Measurements from ENCODE around the gene NKAPL. TPM values are rescaled to one million over a fixed set of nuclear protein-coding genes. Genes with fewer than 3 reads are reported as not detected.

The NKAPL gene
- total RNA-seq, 1 experiment from 2014 or later, result not detected

DNA sequence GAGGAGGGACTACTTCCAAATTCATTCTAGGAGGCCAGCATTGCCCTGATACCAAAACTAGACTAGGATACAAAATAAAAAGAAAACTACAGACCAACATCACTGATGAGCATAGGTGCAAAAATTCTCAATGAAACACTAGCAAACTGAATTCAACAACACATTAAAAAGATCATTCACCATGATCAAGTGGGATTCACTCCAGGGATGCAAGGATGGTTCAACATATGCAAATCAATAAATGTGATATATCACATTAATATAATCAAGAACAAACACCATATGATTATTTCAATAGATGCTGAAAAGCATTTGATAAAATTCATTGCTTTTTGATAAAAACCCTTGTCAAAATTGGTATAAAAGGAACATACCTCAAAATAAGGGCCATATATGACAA lies 32.5 kb downstream of the NKAPL start:
- no TSS peak for BruUV-seq (replicated peaks)
- CTCF ChIA-PET, result no interaction called here
- ATAC-seq, result no peak
- H3K9ac ChIP-seq (ENCODE audit: low read length), result no peak overlapping the region
- POLR2A ChIA-PET (ENCODE audit: unreplicated experiment), result no interaction called here
- H3K9me3 ChIP-seq (ENCODE audit: low read length), result no peaks in the 10 kb centered on the region
- H3K27me3 ChIP-seq (ENCODE audit: low read length), result no peaks in the 10 kb centered on the region
- H3K79me2 ChIP-seq (ENCODE audit: low read length), result no peaks in the 10 kb centered on the region
- H3K4me3 ChIP-seq (ENCODE audit: low read length), result no peak overlapping the region
- intact Hi-C loops (cut with micrococcal nuclease), result no loop called here
- no peak overlapping the region for H2AFZ ChIP-seq (ENCODE audit: low read length)
- TF ChIP-seq EZH2 (IDR thresholded peaks at IDR 0.05; ENCODE audit: low read length, unreplicated experiment), result no peak
- TF ChIP-seq EZH2phosphoT487 (IDR thresholded peaks at IDR 0.05; ENCODE audit: borderline replicate concordance, low read length), result no peak
- TF ChIP-seq, protein P1, sequence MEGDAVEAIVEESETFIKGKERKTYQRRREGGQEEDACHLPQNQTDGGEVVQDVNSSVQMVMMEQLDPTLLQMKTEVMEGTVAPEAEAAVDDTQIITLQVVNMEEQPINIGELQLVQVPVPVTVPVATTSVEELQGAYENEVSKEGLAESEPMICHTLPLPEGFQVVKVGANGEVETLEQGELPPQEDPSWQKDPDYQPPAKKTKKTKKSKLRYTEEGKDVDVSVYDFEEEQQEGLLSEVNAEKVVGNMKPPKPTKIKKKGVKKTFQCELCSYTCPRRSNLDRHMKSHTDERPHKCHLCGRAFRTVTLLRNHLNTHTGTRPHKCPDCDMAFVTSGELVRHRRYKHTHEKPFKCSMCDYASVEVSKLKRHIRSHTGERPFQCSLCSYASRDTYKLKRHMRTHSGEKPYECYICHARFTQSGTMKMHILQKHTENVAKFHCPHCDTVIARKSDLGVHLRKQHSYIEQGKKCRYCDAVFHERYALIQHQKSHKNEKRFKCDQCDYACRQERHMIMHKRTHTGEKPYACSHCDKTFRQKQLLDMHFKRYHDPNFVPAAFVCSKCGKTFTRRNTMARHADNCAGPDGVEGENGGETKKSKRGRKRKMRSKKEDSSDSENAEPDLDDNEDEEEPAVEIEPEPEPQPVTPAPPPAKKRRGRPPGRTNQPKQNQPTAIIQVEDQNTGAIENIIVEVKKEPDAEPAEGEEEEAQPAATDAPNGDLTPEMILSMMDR (conservative IDR thresholded peaks at IDR 0.05; ENCODE audit: low read depth, low read length), result no peak
- H3K4me1 ChIP-seq (ENCODE audit: insufficient read depth, low read length), result no peaks in the 10 kb centered on the region
- H3K9me2 ChIP-seq (replicated peaks; ENCODE audit: low read length), result no peaks in the 10 kb centered on the region
- H3K36me3 ChIP-seq (ENCODE audit: low read depth, low read length), result peaks cover 16% of the 10 kb centered on the region
- DNase-seq, result no peak
- no peak overlapping the region for H3K27ac ChIP-seq (ENCODE audit: low read length)
- H3F3A ChIP-seq (ENCODE audit: low read length, unreplicated experiment), result no peaks in the 10 kb centered on the region
- H3K4me2 ChIP-seq (ENCODE audit: low read length), result no peak overlapping the region
- no peaks in the 10 kb centered on the region for H4K20me1 ChIP-seq (ENCODE audit: low read length)

DNA sequence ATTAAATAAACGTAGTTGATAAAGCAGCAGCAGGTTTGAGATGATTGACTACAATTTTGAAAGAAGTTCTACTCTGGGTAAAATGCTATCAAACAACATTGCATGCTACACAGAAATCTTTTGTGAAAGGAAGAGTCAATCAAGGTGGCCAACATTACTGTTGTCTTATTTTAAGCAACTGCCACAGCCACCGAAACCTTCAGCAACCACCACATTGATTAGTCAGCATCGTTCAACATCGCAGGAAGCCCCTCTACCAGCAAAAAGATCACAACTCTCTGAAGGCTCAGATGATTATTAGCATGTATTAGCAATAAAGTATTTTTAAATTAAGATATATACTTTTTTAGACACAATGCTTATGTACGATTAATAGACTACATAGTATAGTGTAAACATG lies 36.2 kb downstream of the NKAPL start:
- Histone ChIP-seq H3K4me3 (ENCODE audit: low read length) (no peak overlapping the region), H3K36me3 (ENCODE audit: low read depth, low read length) (peaks cover under 1% of the 10 kb centered on the region; the same call in 1 of the 2 replicates), H3K79me2 (ENCODE audit: low read length) (no peaks in the 10 kb centered on the region), H3K4me1 (ENCODE audit: insufficient read depth, low read length) (no peaks in the 10 kb centered on the region), H3K27me3 (ENCODE audit: low read length) (no peaks in the 10 kb centered on the region), H3F3A (ENCODE audit: low read length, unreplicated experiment) (no peaks in the 10 kb centered on the region), H3K9ac (ENCODE audit: low read length) (no peak overlapping the region), H2AFZ (ENCODE audit: low read length) (no peak overlapping the region), H3K4me2 (ENCODE audit: low read length) (no peak overlapping the region), H3K27ac (ENCODE audit: low read length) (no peak overlapping the region), H4K20me1 (ENCODE audit: low read length) (no peaks in the 10 kb centered on the region), H3K9me2 (replicated peaks; ENCODE audit: low read length) (no peaks in the 10 kb centered on the region), H3K9me3 (ENCODE audit: low read length) (no peaks in the 10 kb centered on the region)
- BruUV-seq (replicated peaks), result no TSS peak
- ChIA-PET CTCF (no interaction called here), POLR2A (ENCODE audit: unreplicated experiment) (no interaction called here)
- intact Hi-C loops (cut with micrococcal nuclease), result no loop called here
- DNase-seq, result no peak
- TF ChIP-seq EZH2phosphoT487 (IDR thresholded peaks at IDR 0.05; ENCODE audit: borderline replicate concordance, low read length) (no peak), EZH2 (IDR thresholded peaks at IDR 0.05; ENCODE audit: low read length, unreplicated experiment) (no peak)
- TF ChIP-seq, protein P1 (conservative IDR thresholded peaks at IDR 0.05; ENCODE audit: low read depth, low read length), result no peak
- ATAC-seq, result no peak

DNA sequence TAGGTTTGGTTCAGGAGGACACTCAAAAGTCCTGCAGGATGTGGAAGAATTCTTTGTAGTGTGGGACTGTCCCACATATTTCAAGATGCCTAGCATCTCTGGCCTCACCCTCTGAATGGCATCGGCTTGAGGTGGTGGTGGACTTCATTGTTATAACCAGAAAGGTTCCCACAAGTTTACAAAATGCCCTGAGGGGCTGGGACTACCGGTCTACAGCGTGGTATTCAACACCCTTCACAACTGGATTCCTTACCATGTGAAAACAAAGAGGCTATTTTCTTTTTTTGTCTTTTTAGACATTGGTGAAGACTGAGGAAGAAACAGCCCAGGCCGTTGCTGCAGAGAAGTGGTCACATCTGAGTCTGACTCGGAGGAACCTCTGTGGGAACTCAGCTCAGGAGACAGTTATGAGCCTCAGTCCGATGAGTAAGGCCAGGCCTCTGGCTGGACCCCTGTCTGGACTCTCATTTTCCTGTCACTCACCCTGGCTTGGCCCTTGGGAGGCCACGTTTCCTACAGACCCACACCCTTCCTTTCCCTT lies 37.5 kb downstream of the NKAPL start:
- Histone ChIP-seq H3K9me3 (ENCODE audit: low read length) (no peaks in the 10 kb centered on the region), H3F3A (ENCODE audit: low read length, unreplicated experiment) (no peaks in the 10 kb centered on the region), H3K4me2 (ENCODE audit: low read length) (no peak overlapping the region), H4K20me1 (ENCODE audit: low read length) (no peaks in the 10 kb centered on the region), H3K79me2 (ENCODE audit: low read length) (no peaks in the 10 kb centered on the region), H3K36me3 (ENCODE audit: low read depth, low read length) (0 out of 2 replicates have a peak, but pooled peaks cover 8% of the 10 kb centered on the region), H3K9me2 (replicated peaks; ENCODE audit: low read length) (no peaks in the 10 kb centered on the region), H3K27ac (ENCODE audit: low read length) (no peak overlapping the region), H3K4me3 (ENCODE audit: low read length) (no peak overlapping the region), H3K9ac (ENCODE audit: low read length) (no peak overlapping the region), H3K27me3 (ENCODE audit: low read length) (no peaks in the 10 kb centered on the region), H3K4me1 (ENCODE audit: insufficient read depth, low read length) (no peaks in the 10 kb centered on the region), H2AFZ (ENCODE audit: low read length) (no peak overlapping the region)
- intact Hi-C loops (cut with micrococcal nuclease), result no loop called here
- no TSS peak for BruUV-seq (replicated peaks)
- ATAC-seq (no peak), DNase-seq (no peak)
- POLR2A ChIA-PET (ENCODE audit: unreplicated experiment), result no interaction called here
- CTCF ChIA-PET, result no interaction called here
- TF ChIP-seq, protein P1 (conservative IDR thresholded peaks at IDR 0.05; ENCODE audit: low read depth, low read length), result no peak
- TF ChIP-seq EZH2phosphoT487 (IDR thresholded peaks at IDR 0.05; ENCODE audit: borderline replicate concordance, low read length), result no peak
- TF ChIP-seq EZH2 (IDR thresholded peaks at IDR 0.05; ENCODE audit: low read length, unreplicated experiment), result no peak

Data from PC-3 (cell line).